HG03342 (cell line): ENCODE measurements around the gene HES4.
A peak's percentile ranks its signal among the peaks of the same experiment; 100 is the strongest.
"Not testable (repeated sequence)": the region's sequence is repeated elsewhere in the genome, so short reads cannot be mapped to it uniquely, and the experiment has no call there.

ENCODE experiments used
- ATAC-seq: cut with Tn5 transposase; IDR thresholded peaks from one replicate; pipeline ENCODE4 v1.9.1; 2021; ENCODE audit warnings: mild to moderate bottlenecking, moderate library complexity; ENCODE audit not compliant: unreplicated experiment

HES4 gene

DNA sequence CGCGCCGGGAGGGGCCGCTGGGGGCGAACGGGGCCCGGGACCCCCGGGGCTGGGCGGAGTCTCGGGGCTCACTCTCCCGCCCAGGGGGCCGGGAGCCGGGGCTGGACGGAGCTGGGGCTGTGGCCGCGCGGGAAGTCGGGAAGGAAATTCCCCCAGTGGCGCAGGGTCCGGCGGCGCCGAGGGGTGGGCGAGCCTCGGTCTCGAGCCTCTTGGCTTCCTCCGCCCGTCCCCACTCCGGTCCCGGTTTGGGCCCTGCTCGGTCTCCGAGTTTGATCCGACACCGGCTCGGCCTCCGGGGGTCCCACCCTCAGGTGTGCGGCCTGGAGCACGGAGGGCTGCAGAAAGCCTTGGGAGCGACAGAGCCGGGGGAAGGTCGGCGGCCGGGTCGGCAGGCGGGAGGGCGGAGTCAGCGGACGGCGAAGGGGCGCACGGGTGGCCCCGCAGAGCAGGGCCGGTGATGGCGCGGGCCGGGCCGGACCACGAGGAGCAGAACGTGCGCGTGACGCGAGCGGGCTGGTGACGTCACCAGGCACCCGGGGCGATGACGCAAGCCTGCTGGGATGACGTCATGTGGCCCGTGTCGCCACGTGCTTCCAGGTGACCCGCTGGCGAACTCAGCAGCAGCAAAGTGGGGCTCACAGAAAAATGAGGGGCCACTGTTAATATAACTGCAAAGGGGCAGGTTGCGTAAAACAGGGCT, 610 bp upstream of the HES4 start:
- peak; percentile 25 for ATAC-seq

DNA sequence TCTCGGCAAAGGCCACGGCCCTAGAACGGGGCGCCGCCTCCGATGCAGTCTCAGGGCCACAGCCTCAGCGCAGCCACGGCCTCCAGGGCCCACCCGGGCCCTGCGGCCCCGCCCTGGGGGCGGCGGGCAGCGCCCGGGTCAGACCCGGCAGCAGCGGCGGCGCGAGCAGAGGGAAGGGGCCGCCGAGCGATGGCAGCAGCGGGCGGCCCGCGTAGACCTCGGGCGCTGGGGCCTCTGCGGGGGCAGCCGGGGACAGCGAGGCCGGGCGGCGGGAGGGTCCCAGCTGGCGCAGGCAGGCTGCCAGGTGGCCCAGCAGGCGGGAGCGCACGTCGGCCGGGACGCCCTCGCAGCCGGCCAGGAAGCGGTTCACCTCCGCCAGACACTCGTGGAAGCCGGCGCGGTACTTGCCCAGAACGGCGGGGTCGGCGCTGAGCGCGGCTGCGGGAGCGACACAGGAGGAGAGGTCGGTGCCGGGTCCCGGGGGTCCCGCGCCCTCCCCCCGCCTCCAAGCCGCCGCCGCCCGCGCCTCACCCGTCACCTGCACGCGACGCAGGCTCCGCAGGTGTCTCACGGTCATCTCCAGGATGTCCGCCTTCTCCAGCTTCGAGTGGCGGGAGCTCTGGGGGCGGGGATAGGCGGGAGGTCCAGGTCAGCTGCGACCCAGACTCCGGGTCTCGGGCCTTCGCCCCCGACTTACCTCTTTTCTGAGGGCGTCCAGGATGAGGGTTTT, 737 bp downstream of the HES4 start:
- no peak for ATAC-seq

DNA sequence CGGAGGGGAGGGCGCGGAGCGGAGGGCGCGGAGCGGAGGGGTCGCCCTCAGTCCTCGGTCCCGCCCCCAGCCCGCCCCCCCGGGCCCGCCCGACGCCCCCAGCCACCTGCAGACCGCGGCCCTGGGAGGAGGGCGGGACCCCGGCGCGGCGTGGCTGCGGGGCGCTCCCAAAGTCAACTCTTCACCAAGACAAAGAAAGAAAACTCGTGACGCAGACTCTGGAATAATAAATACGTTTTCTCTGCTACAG, 1.2 kb downstream of the HES4 start:
- ATAC-seq = no peak

DNA sequence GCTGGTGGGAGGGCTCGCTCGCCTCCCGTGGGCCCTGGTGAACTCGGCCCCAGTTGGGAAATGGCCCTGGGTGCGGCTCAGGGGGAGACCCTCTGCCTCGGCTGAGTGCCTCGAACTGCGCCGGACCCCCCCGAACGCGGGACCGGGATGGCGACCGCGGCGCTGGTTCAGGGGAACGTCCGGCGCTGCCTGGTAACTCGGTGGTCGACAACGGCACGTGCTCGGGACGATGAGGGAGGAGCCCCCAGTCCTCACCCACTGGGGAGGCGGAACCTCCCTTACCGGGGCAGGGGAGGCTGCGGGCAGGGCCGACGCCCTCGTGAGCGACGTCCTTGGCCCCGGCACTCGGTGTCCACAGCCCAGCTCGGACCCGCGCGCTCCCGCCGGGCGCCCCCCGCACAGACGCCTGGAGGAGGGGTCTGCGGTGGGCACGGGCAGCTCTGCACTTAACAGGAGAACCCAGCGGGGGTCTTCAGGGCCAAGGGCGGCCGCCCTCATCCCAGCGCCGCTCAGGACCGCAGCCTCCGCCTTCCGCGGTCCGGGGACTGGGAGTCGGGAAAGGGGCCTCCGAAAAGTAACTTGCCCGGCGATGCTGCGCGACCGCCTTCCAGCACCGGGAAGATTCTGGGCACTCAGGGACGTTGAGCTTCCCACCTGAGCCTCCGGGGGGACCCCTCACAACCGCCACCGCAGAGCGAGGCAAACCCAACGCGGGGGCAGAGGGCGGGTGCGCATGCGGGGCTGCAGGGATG, 1.7 kb downstream of the HES4 start:
- ATAC-seq = no peak

DNA sequence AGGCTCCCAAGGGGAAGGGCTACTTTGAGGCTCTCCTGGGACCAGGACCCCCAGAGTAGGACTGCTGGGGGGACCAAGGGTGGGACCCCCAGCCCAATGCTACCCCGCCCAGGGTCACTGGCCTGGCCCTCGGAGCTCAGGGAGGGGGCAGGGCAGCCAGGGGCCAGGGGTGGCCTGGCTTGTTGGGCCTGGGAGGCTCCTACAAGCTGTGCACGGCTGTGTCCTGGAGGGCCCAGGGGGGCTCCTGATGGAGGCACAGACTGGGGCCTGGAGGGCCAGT, 2.2 kb downstream of the HES4 start:
- ATAC-seq = no peak

DNA sequence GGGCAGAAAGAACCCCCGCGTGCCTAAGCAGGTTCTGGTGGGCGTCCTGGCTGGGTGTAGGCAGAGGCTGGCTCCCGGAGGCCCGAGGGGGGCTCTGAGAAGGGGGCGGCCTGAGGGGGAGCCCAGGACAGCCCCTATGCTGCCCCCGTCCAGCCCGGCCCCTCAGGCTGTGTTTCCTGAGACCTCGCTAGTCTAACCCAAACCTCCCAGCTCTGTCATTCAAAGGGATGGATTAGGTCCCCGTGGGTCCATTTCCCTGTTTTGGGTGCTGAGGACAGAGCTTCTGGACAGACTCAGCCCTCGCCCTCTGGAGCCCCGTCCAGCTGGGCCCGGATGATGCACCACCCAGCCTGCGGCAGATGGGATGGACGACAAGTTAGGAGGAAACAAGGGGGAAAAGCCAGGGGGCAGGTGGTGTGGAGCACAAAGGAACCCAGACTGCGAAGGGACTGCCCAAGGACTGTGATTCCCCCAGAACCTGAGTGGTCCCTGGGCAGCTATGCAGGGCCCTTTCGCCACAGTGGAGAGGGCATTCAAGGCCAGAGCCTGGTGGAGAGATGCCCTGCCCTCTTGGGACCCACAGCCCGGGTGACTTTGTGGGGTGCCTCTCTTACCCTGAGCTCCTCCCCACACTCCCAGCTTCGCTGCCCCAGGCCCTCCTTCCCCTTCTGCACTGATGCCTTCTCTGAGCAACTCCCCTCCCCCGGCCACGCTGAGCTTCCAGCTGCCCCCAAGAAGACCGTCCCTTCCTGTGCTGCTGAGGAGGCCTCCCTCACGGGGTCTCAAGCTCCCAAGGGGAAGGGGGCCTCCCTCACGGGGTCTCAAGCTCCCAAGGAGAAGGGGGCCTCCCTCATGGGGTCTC, 2.8 kb downstream of the HES4 start:
- ATAC-seq = no peak

DNA sequence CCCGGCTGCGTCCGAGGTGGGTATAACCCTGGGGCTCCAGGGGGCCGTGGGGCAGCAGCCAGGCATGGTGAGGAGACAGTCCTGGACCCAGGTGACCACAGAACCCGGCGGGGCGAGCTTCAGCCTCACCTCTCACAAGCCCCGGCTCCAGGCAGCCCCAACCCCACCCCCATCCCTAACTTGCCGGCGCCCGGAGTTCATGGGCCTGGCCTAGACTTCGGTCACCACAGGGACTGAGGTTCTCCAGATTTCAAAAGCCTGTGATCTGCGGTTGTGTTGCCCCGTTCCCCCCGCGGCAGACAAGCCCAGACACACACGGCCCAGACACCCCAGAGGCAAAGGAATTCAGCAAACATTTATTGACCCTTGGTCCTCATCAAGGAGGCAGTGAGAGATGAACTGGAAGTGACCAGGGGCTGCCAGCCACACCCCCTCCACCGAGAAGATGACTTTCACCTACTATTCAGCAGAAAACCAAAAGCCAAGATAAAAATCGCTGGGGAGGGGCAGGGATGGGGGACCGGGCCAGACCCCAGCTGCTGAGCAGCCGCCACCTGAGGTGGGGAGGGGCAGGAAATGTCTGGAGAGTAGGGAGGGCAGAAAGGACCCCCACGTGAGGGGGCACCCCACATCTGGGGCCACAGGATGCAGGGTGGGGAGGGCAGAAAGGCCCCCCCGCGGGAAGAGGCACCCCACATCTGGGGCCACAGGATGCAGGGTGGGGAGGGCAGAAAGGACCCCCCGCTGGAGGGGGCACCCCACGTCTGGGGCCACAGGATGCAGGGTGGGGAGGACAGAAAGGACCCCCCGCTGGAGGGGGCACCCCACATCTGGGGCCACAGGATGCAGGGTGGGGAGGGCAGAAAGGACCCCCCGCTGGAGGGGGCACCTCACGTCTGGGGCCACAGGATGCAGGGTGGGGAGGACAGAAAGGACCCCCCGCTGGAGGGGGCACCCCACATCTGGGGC, 3.9 kb downstream of the HES4 start:
- no peak for ATAC-seq

DNA sequence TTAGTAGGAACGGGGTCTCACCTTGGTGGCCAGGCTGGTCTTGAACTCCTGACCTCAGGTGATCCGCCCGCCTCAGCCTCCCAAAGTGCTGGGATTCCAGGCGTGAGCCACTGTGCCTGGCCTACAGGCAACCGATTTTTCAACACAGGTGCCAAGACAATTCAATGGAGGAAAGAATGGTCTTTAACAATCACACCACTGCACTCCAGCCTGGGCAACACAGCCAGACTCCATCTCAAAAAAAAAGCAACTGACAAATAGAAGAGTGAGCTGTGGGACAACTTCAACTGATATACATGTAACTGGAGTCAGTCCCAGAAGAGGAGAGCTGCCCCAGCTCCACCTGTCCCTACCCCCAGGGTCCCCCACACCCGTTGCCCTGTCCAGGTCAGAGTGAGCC, 5.4 kb downstream of the HES4 start:
- not testable (repeated sequence) for ATAC-seq

DNA sequence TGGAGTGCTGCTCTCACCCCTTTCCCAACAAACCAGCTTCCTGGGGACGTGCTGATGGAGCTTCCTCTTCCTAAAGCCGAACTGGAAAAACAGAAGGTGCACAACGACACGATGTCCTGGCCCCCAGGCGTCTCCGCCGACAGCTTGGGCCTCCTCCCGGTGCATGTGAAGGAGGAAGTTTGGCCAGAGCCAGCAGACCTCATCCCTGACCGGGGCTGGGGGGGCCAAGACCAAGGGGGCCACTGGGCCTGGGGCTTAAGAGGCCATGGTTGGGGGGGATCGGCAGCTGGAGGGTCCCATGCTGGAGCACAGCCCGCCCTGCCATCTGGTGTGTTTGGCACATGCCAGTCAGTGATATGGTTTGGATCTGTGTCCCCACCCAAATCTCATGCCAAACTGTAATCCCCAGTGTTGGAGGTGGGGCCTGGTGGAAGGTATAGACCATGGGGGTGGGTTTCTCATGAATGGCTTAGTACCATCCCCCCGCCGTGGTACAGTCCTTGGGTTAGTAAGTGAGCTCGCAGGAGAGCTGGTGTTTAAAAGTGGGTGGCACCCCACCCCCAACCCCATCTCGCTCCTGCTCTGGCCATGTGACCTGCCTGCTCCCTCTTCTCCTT, 6.4 kb downstream of the HES4 start:
- no peak for ATAC-seq

DNA sequence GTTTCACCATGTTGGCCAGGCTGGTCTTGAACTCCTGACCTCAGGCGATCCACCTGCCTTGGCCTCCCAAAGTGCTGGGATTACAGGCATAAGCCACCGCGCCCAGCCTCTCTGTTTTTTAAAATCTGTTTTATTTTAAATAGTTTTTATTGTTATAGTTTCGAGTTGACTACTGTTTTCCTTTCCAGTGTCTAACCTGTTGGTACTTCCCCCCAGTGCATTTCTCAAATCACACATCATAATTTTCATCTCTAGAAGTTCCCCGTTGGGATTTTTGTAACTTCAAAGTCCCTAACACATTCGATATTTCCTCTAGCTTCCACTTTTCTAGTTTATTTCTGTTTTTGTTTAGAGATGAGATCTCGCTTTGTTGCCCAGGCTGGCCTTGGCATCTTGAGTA, 7.5 kb downstream of the HES4 start:
- ATAC-seq = no peak

DNA sequence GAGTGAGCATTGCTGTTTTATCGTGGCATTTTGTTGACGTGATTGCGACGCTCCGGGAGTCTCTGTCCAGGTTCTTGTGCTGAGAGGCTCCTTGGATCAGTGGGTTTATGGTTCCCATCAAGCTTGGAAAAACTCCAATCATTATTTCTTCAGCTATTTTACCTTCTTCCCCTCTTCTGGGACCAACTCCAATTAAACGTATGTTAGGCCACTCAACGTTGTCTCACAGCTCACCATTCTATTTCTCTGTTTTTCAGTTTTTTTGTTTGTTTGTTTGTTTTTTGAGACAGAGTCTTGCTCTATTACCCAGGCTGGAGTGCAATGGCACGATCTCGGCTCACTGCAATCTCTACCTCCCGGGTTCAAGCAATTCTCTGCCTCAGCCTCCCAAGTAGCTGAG, 8.0 kb downstream of the HES4 start:
- ATAC-seq = no peak

DNA sequence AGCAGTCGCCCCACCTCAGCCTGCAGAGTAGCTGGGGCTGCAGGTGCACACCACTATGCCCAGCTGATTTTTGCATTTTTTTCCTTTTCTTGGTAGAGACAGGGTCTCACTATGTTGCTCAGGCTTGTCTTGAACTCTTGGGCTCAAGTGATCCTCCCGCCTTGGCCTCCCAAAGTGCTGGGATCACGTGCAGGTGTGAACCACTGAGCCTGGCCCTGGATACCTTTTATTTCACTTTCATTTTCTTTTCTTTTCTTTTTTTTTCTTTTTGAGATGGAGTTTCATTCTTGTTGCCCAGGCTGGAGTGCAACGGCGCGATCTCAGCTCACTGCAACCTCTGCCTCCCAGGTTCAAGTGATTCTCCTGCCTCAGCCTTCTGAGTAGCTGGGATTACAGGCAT, 8.6 kb downstream of the HES4 start:
- ATAC-seq = not testable (repeated sequence)

DNA sequence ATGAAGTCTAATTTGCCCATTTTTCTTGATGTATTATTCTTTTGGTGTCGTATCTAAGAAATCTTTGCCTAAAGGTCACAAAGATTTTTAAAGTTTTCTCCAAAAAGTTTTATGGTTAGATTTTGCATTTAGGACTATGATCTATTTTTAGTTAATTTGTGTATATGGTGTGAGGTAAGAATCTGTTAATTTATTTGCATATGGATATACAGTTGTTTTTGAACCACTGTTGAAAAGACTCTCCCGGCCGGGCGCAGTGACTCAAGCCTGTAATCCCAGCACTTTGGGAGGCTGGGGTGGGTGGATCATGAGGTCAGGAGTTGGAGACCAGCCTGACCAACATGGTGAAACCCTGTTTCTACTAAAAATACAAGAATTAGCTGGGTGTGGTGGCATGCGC, 11.8 kb downstream of the HES4 start:
- not testable (repeated sequence) for ATAC-seq

DNA sequence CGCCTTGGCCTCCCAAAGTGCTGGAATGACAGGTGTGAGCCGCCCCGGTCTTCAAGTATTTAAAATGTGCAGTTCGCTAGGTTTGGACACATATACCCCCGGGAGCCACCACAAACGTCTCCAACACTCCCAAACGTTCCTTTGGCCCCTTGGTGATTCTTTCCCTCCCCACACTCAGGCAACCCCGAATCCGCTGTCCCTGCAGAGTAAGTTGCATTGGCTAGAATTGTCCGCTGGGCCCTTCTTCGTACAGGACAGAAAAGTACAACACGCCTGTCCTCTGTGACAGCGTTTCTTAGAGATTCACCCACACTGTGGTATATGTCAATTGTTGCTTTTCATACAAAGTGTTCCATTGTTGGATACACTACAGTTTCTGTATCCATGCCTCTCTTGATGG, 14.8 kb downstream of the HES4 start:
- ATAC-seq = no peak

DNA sequence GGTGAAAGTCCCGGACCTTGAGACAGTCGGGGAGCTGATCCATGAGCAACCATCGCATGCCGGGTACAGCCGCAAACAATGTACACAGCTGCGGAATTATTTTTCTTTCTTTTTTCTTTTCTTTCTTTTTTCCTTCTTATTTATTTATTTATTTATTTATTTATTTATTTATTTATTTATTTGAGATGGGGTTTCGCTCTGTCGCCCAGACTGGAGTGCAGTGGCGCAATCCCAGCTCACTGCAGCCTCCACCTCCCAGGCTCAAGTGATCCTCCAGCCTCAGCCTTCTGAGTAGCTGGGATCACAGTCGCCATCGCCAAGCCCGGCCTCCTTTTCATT, 15.5 kb downstream of the HES4 start:
- ATAC-seq = no peak

DNA sequence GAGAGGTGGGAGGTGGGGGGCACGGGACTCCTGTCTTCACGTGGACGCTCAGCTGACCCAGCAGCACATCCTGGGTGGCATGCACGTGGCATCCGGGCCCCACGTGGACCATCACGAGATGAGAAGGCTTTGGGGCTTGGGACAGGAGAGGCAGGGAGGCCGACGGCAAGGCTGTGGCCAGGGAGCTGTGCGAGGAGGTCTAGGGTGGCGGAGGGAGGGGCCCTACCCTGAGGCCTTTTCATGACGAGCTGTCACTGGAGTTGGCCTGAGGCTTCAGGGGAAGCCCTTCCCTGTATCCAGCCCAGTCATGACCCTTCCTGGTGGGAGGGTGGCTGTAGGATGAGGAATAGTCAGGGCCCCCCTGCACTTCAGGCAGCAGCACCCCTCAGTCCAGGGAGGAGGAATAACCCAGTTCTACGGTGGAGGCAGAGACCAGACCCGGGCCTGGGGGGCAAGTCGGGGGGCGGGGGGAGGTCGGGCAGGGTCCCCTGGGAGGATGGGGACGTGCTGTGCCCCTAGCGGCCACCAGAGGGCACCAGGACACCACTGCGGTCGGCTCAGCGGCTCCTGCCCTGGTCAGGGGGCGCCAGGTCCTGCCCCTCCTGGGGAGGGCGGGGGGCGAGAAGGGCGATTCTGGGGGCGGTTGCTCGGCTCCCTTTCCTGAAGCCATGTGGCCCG, 16.0 kb downstream of the HES4 start:
- no peak for ATAC-seq

DNA sequence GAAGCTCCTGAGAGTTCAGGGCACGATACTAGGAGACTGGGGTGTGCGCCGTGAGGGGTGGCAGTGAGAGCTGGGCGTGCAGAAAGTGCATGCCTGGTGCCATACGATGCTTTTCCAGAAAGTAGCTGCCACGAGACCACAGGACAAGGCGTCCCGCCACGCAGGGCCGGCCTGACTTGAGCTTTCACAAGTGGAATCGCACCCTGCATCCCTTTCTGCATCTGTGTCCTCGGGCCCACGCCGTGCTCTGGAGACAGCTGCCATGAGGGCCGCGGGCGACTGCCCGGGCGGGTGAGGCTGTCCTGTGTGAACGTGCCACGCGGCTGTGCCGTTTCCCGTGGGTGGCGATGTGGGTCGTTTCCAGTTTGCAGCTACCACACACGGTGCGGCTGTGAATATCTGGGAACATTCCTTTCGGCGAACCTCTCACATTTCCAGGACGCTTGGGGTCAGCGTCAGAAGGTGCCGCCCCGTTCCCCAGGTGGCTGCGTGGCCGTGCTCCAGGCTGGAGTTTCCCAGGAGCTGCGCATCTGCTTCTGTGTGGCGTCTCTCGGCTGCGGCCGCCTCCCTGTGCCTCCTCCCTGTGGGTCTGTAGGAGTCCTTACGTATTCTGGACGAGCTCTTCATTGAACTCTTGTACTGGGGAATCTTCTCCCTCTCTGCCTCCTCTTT, 17.0 kb downstream of the HES4 start:
- ATAC-seq = no peak

DNA sequence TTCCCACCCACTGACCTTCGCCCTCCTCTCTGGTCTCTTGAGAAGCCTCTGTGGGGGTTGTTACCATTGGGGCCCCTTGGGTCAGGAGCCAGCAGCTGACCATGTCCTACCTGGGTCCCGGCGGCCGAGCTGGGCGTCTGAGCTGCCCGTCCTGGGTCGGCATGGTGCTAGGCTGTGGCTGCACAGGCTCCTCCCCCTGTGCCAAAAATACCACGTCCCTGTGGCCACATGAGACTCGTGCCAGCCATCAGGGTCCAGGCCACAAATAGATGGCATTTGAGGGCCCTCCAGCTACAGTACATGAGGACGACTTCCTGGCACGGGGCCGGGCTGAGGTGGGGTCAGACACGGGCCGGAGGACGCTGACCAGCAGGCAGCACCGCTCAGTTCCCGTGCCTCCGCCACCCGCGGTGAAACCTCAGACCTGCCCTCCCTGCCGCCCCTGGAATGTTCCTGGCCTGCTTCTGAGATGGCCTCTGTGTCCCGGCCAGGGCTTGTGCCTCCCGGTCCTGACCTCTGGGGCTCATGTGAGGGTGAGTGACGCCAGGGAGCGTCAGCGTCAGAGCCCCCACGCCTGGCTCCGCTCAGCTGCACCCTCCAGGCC, 17.8 kb downstream of the HES4 start, which contains the start of gene PERM1:
TSS of gene PERM1 (minus strand) at position 139 of the 604 bp plus-strand sequence. CDS start 1,064 bp downstream, outside the sequence.
- ATAC-seq = no peak
